Spleen (tissue), 13 donors: ENCODE data around the gene SMO. TPM values are rescaled to one million over a fixed set of nuclear protein-coding genes. Genes with fewer than 3 reads are reported as not detected.

ENCODE experiments used
- DNase-seq: peaks from one replicate; pipeline ENCODE4 v3.0.0-alpha.2; 2020
- H3K27ac ChIP-seq, 8 donors: fragments of 200-600 bp; sonication (generic) in 7 of 8; 1 replicate in 4 of 8; 2 replicates in 4 of 8; pipeline versions ENCODE4 v1.5.0 to v1.8.0; 2016 to 2021; ENCODE audit warnings: inconsistent platforms in 4 of 8, mild to moderate bottlenecking in 4 of 8, moderate library complexity in 1 of 8
- H3K27me3 ChIP-seq, 7 donors: fragments of 200-600 bp; sonication (generic) in 6 of 7; replicated peaks in 1 of 7; 1 replicate in 4 of 7; 2 replicates in 3 of 7; pipeline versions ENCODE4 v1.5.0 to v1.8.0; 2016 to 2021; ENCODE audit warnings: inconsistent platforms in 3 of 7, mild to moderate bottlenecking in 1 of 7
- H3K36me3 ChIP-seq, 6 donors: fragments of 200-600 bp; sonication (generic) in 5 of 6; 1 replicate in 4 of 6; 2 replicates in 2 of 6; pipeline versions ENCODE4 v1.5.0 to v1.8.0; 2016 to 2021; ENCODE audit warnings: inconsistent platforms in 2 of 6
- H3K4me1 ChIP-seq, 6 donors: fragments of 200-600 bp; sonication (generic) in 5 of 6; 1 replicate in 3 of 6; 2 replicates in 3 of 6; pipeline versions ENCODE4 v1.5.0 to v1.8.0; 2016 to 2021; ENCODE audit warnings: inconsistent platforms in 3 of 6
- H3K4me3 ChIP-seq, 8 donors: fragments of 200-600 bp; sonication (generic) in 7 of 8; 1 replicate in 4 of 8; 2 replicates in 4 of 8; pipeline versions ENCODE4 v1.5.0 to v1.8.0; 2016 to 2021; ENCODE audit warnings: inconsistent platforms in 4 of 8, mild to moderate bottlenecking in 4 of 8, moderate library complexity in 2 of 8
- H3K9me3 ChIP-seq, 8 donors: fragments of 200-600 bp; sonication (generic) in 7 of 8; 1 replicate in 4 of 8; 2 replicates in 4 of 8; pipeline versions ENCODE4 v1.5.0 to v1.8.0; 2016 to 2021; ENCODE audit warnings: inconsistent platforms in 4 of 8
- POLR2A ChIP-seq, 3 donors: fragments of 450-650 bp; IDR thresholded peaks; one replicate each; pipeline ENCODE4 v1.5.1; 2017; ENCODE audit warnings: antibody characterized with exemption in 3 of 3, mild to moderate bottlenecking in 1 of 3
- POLR2AphosphoS5 ChIP-seq, 3 donors: sonication (generic); formaldehyde crosslinking; IDR thresholded peaks; one replicate each; pipeline ENCODE4 v1.5.1; 2017; ENCODE audit warnings: antibody characterized with exemption in 3 of 3
- WGBS, 5 donors: extraction: QIAGEN DNeasy Blood & Tissue Kit in 3 of 5; methylation state at CpG; one replicate each; pipeline versions ENCODE4 v1.1.5 to v1.1.7; 2013 to 2018; 5-methylcytosine and 5-hydroxymethylcytosine counted together
- intact Hi-C: fragments of 100-400 bp; cut with DNase I; formaldehyde crosslinking; loops from one replicate; pipeline ENCODE4 v1.15.0; 2023; ENCODE audit warnings: low total_unique reads
- long read RNA-seq, 2 donors: transcript quantifications; one replicate each; lab custom pipeline, GENCODE V29; 2026
- polyA plus RNA-seq, 3 donors: library from polyadenylated mRNA; stranded (reverse); fragments of 200-250 nt; gene quantifications; one replicate each; pipeline ENCODE4 v1.2.1, GENCODE V29; 2013
- total RNA-seq, 7 donors: library from RNA; depleted of rRNA in 3 of 7; stranded (reverse); fragments of >200 nt in 3 of 7; fragmentation: NEBNext Ultra II Directional in 4 of 7; extraction: Animal tissue kit (Norgen Biotek cat#: 25700) in 4 of 7; gene quantifications; one replicate each; pipeline versions ENCODE4 v1.1.0 to v1.2.1, GENCODE V29; 2016 to 2021
- TF ChIP-seq, protein P1 (sequence below), 11 experiments: fragments of 200-600 bp in 7 of 11; fragments of 450-650 bp in 4 of 11; sonication (generic) in 4 of 11; IDR thresholded peaks in 8 of 11; conservative IDR thresholded peaks in 3 of 11; 1 replicate in 7 of 11; 2 replicates in 4 of 11; pipeline versions ENCODE4 v1.4.0 to v1.8.0; 2016 to 2021; ENCODE audit warnings: antibody characterized with exemption in 11 of 11, inconsistent platforms in 4 of 11, mild to moderate bottlenecking in 1 of 11
- donor health status: healthy with polysubstance abuse.
- donor health status: DM: no; HTN: no; CAD: no; lungs with moderate emphysema.
- donor health status: DM: no; HTN: no; CAD: no.
- donor health status: Bipolar disorder and iron deficiency.
- donor health status: healthy.
- donor health status: DM: no; HTN: no; CAD: no.
- donor health status: DM: yes; HTN: yes; CAD: no.

SMO gene
- total RNA-seq (1 to 10 TPM; 2.6 to 4.7 (median 3.0) TPM), polyA plus RNA-seq (1 to 10 TPM; 1.4 to 2.1 (median 1.6) TPM)
- long read RNA-seq, donor 1, partial matches to known transcripts, result 5 of 8 reads
- long read RNA-seq, donor 1, other reads (novel, unspliced or antisense), result 0 of 8 reads
- long read RNA-seq, donor 2, partial matches to known transcripts, result 0 of 1 reads
- long read RNA-seq, donor 2, other reads (novel, unspliced or antisense), result 0 of 1 reads

DNA sequence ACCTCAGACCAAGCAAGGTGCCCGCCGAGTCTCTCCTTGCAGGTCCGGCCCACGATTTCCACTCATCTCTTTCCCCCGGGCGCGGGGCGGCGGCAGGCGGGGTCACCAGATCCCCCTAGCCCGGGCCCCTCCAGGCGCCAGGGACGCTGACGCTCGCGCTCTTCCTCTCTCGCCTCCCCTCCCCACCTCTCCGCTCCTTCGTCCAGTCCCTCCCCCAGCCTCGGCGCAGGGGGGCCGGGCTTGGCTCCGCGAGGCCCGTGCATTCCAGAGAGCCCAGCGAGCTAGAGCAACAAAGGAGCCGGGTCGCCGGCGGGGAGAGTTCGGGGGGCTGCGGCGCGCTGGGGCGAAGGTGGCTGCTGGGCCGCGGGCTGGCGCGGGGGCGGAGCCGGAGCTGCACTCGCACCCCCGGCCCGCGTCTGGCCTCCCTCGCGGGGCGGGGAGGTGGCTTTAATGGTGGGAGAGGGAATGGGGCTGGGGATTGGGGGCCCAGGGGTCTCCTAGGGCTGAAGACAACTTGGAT, at the start of gene SMO:
TSS of gene SMO (plus strand) at position 262 of the 520 bp plus-strand sequence. CDS start 519 bp downstream, outside the sequence.
- WGBS, 5 donors, result 1 to 3% (median 2%) methylated on average over 24 to 48 of the region's 48 CpGs
- Histone ChIP-seq H3K4me1 (peaks cover 5 to 30% (median 21%) of the 10 kb centered on the region in 6 donors), H3K27me3 (peaks cover 0 to 52% (median 10%) of the 10 kb centered on the region in 7 donors), H3K9me3 (no peaks in the 10 kb centered on the region), H3K27ac (no peak within 1 kb of the TSS), H3K4me3 (peak within 1 kb of the TSS; percentile 53 to 87 (median 62)), H3K36me3 (no peaks in the 10 kb centered on the region)
- TF ChIP-seq POLR2A (IDR thresholded peaks at IDR 0.05), result no peak
- peak in 2 of 3 donors; percentile 46 to 56 for TF ChIP-seq POLR2AphosphoS5 (IDR thresholded peaks at IDR 0.05)
- intact Hi-C loops, result no loop called here
- DNase-seq, result peak; percentile 74

DNA sequence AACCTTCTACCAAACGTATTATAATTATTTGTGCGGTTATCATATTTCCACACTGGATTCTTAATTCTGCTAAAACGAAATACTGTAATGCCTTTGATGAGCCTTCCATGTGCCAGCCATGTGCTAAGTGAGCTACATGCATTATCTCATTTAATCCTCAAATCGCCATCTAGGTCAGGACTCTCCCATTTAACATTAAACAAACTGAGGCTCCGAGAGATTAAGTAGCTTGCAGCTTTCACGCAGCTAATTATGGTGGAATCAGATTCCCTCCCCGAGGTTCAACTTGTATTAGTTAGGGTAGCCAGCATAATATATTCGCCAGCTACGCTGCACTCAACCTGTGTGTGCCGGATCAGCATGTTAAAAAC, 44.7 kb upstream of the SMO start:
- peaks cover 0 to 28% (median 10%) of the 10 kb centered on the region in 7 donors for H3K27me3 ChIP-seq
- peaks cover 6 to 61% (median 45%) of the 10 kb centered on the region in 6 donors for H3K4me1 ChIP-seq
- H3K27ac ChIP-seq, result no peak overlapping the region
- intact Hi-C loops, result no loop called here
- 52 to 58% (median 55%) methylated on average over 10 of the region's 10 CpGs for WGBS, 5 donors
- H3K36me3 ChIP-seq, result peaks cover 0 to 8% (median 0%) of the 10 kb centered on the region in 6 donors
- no peaks in the 10 kb centered on the region for H3K9me3 ChIP-seq
- no peak for DNase-seq
- TF ChIP-seq POLR2AphosphoS5 (IDR thresholded peaks at IDR 0.05), result no peak
- TF ChIP-seq, protein P1, sequence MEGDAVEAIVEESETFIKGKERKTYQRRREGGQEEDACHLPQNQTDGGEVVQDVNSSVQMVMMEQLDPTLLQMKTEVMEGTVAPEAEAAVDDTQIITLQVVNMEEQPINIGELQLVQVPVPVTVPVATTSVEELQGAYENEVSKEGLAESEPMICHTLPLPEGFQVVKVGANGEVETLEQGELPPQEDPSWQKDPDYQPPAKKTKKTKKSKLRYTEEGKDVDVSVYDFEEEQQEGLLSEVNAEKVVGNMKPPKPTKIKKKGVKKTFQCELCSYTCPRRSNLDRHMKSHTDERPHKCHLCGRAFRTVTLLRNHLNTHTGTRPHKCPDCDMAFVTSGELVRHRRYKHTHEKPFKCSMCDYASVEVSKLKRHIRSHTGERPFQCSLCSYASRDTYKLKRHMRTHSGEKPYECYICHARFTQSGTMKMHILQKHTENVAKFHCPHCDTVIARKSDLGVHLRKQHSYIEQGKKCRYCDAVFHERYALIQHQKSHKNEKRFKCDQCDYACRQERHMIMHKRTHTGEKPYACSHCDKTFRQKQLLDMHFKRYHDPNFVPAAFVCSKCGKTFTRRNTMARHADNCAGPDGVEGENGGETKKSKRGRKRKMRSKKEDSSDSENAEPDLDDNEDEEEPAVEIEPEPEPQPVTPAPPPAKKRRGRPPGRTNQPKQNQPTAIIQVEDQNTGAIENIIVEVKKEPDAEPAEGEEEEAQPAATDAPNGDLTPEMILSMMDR (IDR thresholded peaks at IDR 0.05 in 8 of 11, conservative IDR thresholded peaks at IDR 0.05 in 3 of 11), result no peak
- TF ChIP-seq POLR2A (IDR thresholded peaks at IDR 0.05), result no peak
- H3K4me3 ChIP-seq, result peak overlapping the region in 6 of 8 donors; percentile 51 to 83 (median 56)

DNA sequence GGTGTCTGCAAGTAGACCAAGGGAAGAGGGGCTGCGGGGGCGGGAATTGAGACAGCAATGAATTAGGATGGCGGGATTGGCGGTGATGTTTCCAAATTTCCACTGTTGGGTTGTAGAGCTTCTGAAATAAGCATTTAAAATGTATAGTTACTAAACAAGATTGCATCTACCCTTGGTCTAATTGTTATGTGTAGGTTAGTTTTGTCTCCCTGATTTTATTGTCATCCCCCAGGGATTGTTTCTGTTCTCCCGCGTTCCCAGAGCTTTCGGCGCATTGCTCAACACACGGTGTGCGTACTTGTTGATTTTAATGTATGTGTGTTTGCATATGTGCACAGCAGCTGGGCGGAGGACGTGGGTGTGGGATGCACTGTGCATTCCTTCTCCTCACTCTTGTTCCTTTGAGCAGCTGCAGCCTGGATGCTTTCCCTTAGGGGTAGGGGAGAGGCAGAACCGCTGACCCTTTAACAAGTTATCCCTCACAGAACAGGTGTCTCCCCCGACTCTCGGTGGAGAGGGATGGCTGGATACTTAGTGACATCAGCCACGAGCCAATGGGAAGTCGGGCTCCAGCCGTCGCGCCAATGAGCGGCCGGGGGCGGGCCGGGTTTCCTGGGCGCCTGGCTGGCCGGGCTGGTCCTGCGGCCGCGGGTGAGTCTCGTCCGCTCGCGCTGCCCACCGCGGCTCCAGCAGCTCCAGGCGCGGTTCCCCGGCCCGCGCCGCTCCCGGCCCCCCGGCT, 44.2 kb upstream of the SMO start, which contains the start of gene TSPAN33:
TSS of gene TSPAN33 (plus strand) at position 613 of the 739 bp plus-strand sequence. CDS start 274 bp downstream, outside the sequence.
- intact Hi-C loops, result no loop called here
- peak; percentile 94 for DNase-seq
- Histone ChIP-seq H3K27ac (peak within 1 kb of the TSS in 7 of 8 donors; percentile 54 to 88 (median 79)), H3K4me1 (peaks cover 9 to 61% (median 50%) of the 10 kb centered on the region in 6 donors), H3K9me3 (no peaks in the 10 kb centered on the region), H3K36me3 (peaks cover 0 to 12% (median 0%) of the 10 kb centered on the region in 6 donors), H3K27me3 (peaks cover 0 to 28% (median 10%) of the 10 kb centered on the region in 7 donors), H3K4me3 (peak within 1 kb of the TSS; percentile 44 to 83 (median 52))
- 1 to 5% (median 1%) methylated on average over 24 to 43 of the region's 43 CpGs for WGBS, 5 donors
- peak; percentile 50 to 76 (median 61) for TF ChIP-seq POLR2AphosphoS5 (IDR thresholded peaks at IDR 0.05)
- TF ChIP-seq, protein P1 (IDR thresholded peaks at IDR 0.05 in 8 of 11, conservative IDR thresholded peaks at IDR 0.05 in 3 of 11), result no peak

DNA sequence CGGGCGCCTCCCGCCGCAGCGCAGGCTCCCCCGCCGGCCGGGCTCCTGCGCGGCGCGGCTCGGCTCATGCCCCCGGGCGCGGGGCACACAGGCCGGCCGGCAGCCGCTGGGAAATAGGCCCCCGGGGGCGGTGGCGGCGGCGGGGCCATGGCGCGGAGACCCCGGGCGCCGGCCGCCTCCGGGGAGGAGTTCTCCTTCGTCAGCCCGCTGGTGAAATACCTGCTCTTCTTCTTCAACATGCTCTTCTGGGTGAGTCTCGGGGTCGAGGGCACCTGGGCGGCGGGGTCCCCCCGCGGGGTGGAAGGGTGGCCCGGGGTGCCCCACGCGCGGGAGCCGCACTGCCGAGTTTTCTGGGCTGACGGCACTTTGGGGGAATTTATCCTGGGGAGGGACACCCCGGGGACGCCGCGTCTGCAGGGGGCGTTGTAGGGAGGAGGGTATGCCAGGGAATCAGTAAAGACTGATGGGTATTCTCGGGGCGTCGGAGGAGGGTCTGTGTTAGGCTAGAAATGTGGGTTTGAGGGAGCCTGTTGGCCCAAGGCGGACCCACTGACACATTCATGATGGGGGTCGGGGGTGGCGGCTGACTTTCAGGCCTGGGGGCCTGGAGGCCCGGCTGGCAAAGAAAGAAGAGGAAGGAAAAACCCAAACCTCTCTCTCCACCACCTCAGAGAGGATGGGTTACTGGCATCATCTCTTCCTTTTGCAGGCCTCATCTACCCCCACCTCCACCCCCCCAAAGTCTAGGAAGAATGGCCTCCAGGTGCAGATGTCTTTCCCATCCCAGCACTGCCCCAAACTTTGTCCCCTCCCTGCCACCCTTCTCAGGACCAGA, 43.4 kb upstream of the SMO start:
- TF ChIP-seq POLR2A (IDR thresholded peaks at IDR 0.05), result no peak
- TF ChIP-seq, protein P1 (IDR thresholded peaks at IDR 0.05 in 8 of 11, conservative IDR thresholded peaks at IDR 0.05 in 3 of 11), result peak in 6 of 11 experiments; percentile 7 to 32 (median 26)
- intact Hi-C loops, result no loop called here
- Histone ChIP-seq H3K4me1 (peaks cover 11 to 66% (median 57%) of the 10 kb centered on the region in 6 donors), H3K9me3 (no peaks in the 10 kb centered on the region), H3K4me3 (peak overlapping the region; percentile 44 to 83 (median 52)), H3K27me3 (peaks cover 0 to 28% (median 10%) of the 10 kb centered on the region in 7 donors), H3K36me3 (peaks cover 0 to 18% (median 0%) of the 10 kb centered on the region in 6 donors), H3K27ac (peak overlapping the region in 7 of 8 donors; percentile 54 to 88 (median 79))
- peak; percentile 85 for DNase-seq
- 3 to 9% (median 4%) methylated on average over 29 to 58 of the region's 58 CpGs for WGBS, 5 donors
